Fibroblast of peridontal ligament (primary cell): ENCODE data around the gene HARBI1.

Experiments
- DNase-seq: peaks from one replicate; pipeline ENCODE4 v3.0.0-alpha.2; 2010; ENCODE audit errors: extremely low read depth

HARBI1 gene

GRCh38 chr11:46554213-46555147 is 62.5 kb downstream of the HARBI1 start:
- peak; percentile 88 for DNase-seq

- no peak for DNase-seq
Measured at GRCh38 chr11:46553814-46554212, 63.2 kb downstream of the HARBI1 start.
